Measurements from ENCODE around the gene GSDME. TPM values are rescaled to one million over a fixed set of nuclear protein-coding genes. Genes with fewer than 3 reads are reported as not detected.

Gene GSDME
- total RNA-seq, 1 donor from 2014 or later: 63.7 TPM

DNA sequence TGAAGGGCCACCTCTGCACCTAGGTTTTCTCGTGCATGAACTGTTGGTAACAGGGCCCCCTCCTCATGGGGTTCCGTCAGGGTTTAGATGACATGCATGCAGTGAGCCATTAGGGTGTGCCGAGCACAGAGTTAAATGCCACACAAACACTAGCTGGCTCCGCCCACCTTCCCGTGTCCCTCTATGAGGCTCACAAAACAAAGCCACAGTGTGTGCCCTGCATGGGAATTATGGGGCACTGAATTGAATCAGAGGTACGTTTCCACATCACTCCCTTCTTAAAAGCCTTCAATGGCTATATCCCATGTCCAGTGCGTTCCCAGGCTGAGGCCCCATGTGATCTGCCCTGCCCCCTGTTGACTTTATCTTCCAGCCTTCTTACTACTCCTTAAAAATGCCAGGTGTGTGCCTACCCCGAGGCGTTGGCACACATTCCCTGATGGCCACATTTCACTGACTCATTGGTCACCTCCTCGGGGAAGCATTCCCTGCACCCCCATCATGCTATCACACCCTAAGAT is 35.7 kb downstream of the GSDME start:
- no peak for TF ChIP-seq CTCF (IDR thresholded peaks at IDR 0.05; ENCODE audit: insufficient read depth, low read length, severe bottlenecking)
- DNase-seq (ENCODE audit: low read depth) (peak; percentile 69), FAIRE-seq (peak; percentile 28)
- H3K36me3 ChIP-seq (ENCODE audit: control insufficient read depth, insufficient read depth, low read length): peaks cover 9% of the 10 kb centered on the region
- no peak overlapping the region for H3K4me3 ChIP-seq (ENCODE audit: low read depth, low read length)
- H3K27me3 ChIP-seq (ENCODE audit: control insufficient read depth, insufficient read depth, low read length): no peaks in the 10 kb centered on the region

DNA sequence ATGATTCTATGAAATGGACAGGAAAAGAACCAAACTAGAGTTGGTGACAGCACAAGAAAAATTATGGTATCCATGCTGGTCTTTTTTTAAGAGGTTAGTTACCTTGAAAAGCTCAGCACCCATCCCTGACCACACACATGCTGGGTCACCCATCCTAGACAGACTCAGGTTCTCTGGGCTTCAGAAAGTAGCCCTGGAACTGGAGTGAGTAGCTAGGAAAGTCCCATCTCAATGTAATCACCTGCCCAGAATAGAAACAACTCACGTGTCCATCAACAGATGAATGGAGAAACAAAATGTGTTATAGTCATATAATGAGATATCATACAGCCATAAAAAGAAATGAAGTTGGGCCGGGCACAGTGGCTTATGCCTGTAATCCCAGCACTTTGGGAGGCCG is 37.0 kb downstream of the GSDME start:
- FAIRE-seq: no peak
- DNase-seq (ENCODE audit: low read depth): no peak

DNA sequence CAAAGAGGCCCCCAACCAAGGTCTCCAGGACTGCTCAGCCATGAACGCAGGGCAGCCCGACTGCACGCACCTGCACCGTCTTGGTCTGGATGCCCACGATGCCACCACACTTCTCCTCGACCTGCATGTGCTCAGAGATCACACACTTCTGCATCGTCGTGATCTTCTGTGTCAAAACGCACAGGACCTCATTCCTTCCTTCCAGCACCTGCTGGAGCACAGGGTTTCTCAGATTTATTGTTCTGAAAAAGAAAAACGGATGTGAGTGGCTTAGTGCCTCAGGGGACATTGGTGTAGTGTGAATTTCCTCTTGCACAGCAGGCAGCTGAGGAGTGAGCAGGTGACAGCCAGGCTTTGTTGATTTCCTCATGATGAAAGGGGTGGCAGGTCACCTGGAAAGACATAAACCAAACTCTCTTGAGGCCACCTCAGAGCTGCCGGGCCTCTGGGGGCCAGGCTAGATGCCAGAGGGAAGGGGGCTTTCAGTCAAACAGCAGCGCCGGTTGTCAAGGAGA is 38.2 kb downstream of the GSDME start:
- DNase-seq (ENCODE audit: low read depth) (no peak), FAIRE-seq (no peak)
- H3K27me3 ChIP-seq (ENCODE audit: control insufficient read depth, insufficient read depth, low read length): no peaks in the 10 kb centered on the region
- no peak overlapping the region for H3K4me3 ChIP-seq (ENCODE audit: low read depth, low read length)
- TF ChIP-seq CTCF (IDR thresholded peaks at IDR 0.05; ENCODE audit: insufficient read depth, low read length, severe bottlenecking): no peak
- peaks cover 10% of the 10 kb centered on the region for H3K36me3 ChIP-seq (ENCODE audit: control insufficient read depth, insufficient read depth, low read length)

More for the DNA sequence above, 37.0 kb downstream of the GSDME start:
- Histone ChIP-seq H3K36me3 (ENCODE audit: control insufficient read depth, insufficient read depth, low read length) (peaks cover 10% of the 10 kb centered on the region), H3K27me3 (ENCODE audit: control insufficient read depth, insufficient read depth, low read length) (no peaks in the 10 kb centered on the region), H3K4me3 (ENCODE audit: low read depth, low read length) (no peak overlapping the region)
- TF ChIP-seq CTCF (IDR thresholded peaks at IDR 0.05; ENCODE audit: insufficient read depth, low read length, severe bottlenecking): no peak

- FAIRE-seq: no peak
- Histone ChIP-seq H3K4me3 (ENCODE audit: low read depth, low read length) (no peak overlapping the region), H3K36me3 (ENCODE audit: control insufficient read depth, insufficient read depth, low read length) (peaks cover 12% of the 10 kb centered on the region), H3K27me3 (ENCODE audit: control insufficient read depth, insufficient read depth, low read length) (no peaks in the 10 kb centered on the region)
- no peak for DNase-seq (ENCODE audit: low read depth)
- TF ChIP-seq CTCF (IDR thresholded peaks at IDR 0.05; ENCODE audit: insufficient read depth, low read length, severe bottlenecking): no peak
Measured at GRCh38 chr7:24718431-24718831, 38.8 kb downstream of the GSDME start.

DNA sequence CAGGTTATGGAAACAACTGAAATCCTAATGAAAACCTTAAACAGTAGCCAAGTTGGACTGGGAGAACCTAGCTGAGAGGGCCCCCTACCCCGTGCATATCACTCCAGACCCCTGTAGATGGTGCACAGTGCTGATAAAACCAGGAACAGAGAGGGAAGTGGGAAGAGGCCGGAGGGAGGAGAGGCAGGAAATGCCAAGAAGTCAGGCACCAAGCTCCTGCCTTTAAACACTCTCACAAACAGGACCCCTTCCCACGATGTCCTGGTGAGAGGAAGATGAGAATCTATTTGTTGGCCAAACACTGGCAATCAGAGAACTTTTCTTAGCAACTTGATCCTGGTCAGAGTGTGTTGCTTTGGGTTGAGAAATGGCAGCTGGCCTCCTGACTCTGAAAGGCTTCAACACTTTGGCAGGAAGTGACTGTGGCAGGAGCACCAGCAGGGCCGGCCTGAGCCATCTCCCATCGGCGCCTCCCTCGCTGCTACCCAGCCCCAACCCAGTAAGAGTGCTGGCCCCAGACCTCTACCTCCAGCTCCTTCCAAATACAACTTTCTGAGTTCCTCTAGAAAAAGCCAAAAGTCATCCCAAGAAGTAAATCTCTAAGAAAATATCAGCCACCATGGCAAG is 39.5 kb downstream of the GSDME start:
- Histone ChIP-seq H3K36me3 (ENCODE audit: control insufficient read depth, insufficient read depth, low read length) (peaks cover 14% of the 10 kb centered on the region), H3K4me3 (ENCODE audit: low read depth, low read length) (no peak overlapping the region), H3K27me3 (ENCODE audit: control insufficient read depth, insufficient read depth, low read length) (no peaks in the 10 kb centered on the region)
- FAIRE-seq (peak; percentile 23), DNase-seq (ENCODE audit: low read depth) (no peak)
- no peak for TF ChIP-seq CTCF (IDR thresholded peaks at IDR 0.05; ENCODE audit: insufficient read depth, low read length, severe bottlenecking)

DNA sequence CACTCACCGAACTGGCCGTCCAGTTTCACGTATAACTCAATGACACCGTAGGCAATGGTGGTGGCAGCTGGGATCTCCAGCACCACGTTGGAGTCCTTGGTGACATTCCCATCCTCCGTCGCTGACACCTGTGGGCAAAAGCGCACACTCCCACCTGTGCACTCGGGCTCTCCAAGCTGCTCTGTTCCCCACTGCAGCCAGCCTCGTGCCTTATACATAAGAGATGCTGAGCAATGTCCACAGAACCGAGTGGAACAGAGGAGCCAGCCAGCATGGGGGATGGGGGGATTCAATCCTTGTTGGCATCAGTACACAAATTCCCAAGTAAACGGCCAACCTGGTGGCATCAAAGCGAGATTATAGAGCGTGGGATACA is 40.0 kb downstream of the GSDME start:
- DNase-seq (ENCODE audit: low read depth) (no peak), FAIRE-seq (no peak)
- no peak overlapping the region for H3K4me3 ChIP-seq (ENCODE audit: low read depth, low read length)
- TF ChIP-seq CTCF (IDR thresholded peaks at IDR 0.05; ENCODE audit: insufficient read depth, low read length, severe bottlenecking): no peak
- H3K36me3 ChIP-seq (ENCODE audit: control insufficient read depth, insufficient read depth, low read length): peaks cover 14% of the 10 kb centered on the region
- no peaks in the 10 kb centered on the region for H3K27me3 ChIP-seq (ENCODE audit: control insufficient read depth, insufficient read depth, low read length)

Data from bronchial epithelial cell (primary cell).